ENCODE data around the gene CCDC9. TPM values are rescaled to one million over a fixed set of nuclear protein-coding genes. Genes with fewer than 3 reads are reported as not detected.

CCDC9 gene
- total and polyA plus RNA-seq, 2 of the 13 experiments (the other 11 are each of a cell fraction or from before 2014, with no cell fraction given) = 2.9 to 6.3 TPM

DNA sequence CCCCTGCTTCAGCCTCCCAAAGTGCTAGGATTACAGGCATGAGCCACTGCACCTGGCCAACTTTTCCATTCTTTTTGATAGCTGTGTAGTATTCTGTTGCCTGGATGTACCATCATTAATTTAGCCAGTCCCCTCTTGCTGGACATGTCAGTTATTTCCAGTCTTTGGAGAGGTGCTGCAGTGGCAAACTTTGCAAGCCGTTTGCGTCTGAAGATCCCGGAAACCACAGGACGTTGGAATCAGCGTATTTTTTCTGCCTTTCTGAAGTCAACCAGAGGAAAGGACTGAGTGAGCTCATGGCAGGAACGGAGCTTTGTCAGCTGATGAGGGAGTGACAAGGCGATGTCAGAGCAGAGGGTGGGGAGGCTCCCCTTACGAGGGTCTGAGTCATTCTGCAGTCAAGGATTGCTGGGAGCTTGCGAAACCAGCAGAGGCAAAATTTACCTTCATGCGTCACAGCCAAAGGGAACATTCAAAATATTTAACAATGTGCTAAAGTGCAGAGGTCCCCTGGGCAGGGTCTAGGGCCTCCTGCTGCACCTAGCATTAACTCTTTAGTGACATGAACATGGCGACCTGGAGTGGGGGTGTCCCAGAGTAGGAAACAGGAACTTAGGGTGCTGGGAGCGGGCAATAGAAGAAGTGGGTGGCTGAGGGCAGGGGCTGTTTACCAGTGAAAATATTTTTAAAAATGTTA is 58.9 kb downstream of the CCDC9 start (continued):
- TF ChIP-seq, protein P1, sequence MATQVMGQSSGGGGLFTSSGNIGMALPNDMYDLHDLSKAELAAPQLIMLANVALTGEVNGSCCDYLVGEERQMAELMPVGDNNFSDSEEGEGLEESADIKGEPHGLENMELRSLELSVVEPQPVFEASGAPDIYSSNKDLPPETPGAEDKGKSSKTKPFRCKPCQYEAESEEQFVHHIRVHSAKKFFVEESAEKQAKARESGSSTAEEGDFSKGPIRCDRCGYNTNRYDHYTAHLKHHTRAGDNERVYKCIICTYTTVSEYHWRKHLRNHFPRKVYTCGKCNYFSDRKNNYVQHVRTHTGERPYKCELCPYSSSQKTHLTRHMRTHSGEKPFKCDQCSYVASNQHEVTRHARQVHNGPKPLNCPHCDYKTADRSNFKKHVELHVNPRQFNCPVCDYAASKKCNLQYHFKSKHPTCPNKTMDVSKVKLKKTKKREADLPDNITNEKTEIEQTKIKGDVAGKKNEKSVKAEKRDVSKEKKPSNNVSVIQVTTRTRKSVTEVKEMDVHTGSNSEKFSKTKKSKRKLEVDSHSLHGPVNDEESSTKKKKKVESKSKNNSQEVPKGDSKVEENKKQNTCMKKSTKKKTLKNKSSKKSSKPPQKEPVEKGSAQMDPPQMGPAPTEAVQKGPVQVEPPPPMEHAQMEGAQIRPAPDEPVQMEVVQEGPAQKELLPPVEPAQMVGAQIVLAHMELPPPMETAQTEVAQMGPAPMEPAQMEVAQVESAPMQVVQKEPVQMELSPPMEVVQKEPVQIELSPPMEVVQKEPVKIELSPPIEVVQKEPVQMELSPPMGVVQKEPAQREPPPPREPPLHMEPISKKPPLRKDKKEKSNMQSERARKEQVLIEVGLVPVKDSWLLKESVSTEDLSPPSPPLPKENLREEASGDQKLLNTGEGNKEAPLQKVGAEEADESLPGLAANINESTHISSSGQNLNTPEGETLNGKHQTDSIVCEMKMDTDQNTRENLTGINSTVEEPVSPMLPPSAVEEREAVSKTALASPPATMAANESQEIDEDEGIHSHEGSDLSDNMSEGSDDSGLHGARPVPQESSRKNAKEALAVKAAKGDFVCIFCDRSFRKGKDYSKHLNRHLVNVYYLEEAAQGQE (IDR thresholded peaks at IDR 0.05; ENCODE audit: borderline replicate concordance in 1 of 2, low read depth in 1 of 2, low read length in 2 of 2) = peak in 1 of 2 experiments; percentile 27; a peak in 2 of 4 replicates
- peak; percentile 65 for TF ChIP-seq ISL2 (CRISPR knock-in tag; IDR thresholded peaks at IDR 0.05)
- TF ChIP-seq, protein P2, sequence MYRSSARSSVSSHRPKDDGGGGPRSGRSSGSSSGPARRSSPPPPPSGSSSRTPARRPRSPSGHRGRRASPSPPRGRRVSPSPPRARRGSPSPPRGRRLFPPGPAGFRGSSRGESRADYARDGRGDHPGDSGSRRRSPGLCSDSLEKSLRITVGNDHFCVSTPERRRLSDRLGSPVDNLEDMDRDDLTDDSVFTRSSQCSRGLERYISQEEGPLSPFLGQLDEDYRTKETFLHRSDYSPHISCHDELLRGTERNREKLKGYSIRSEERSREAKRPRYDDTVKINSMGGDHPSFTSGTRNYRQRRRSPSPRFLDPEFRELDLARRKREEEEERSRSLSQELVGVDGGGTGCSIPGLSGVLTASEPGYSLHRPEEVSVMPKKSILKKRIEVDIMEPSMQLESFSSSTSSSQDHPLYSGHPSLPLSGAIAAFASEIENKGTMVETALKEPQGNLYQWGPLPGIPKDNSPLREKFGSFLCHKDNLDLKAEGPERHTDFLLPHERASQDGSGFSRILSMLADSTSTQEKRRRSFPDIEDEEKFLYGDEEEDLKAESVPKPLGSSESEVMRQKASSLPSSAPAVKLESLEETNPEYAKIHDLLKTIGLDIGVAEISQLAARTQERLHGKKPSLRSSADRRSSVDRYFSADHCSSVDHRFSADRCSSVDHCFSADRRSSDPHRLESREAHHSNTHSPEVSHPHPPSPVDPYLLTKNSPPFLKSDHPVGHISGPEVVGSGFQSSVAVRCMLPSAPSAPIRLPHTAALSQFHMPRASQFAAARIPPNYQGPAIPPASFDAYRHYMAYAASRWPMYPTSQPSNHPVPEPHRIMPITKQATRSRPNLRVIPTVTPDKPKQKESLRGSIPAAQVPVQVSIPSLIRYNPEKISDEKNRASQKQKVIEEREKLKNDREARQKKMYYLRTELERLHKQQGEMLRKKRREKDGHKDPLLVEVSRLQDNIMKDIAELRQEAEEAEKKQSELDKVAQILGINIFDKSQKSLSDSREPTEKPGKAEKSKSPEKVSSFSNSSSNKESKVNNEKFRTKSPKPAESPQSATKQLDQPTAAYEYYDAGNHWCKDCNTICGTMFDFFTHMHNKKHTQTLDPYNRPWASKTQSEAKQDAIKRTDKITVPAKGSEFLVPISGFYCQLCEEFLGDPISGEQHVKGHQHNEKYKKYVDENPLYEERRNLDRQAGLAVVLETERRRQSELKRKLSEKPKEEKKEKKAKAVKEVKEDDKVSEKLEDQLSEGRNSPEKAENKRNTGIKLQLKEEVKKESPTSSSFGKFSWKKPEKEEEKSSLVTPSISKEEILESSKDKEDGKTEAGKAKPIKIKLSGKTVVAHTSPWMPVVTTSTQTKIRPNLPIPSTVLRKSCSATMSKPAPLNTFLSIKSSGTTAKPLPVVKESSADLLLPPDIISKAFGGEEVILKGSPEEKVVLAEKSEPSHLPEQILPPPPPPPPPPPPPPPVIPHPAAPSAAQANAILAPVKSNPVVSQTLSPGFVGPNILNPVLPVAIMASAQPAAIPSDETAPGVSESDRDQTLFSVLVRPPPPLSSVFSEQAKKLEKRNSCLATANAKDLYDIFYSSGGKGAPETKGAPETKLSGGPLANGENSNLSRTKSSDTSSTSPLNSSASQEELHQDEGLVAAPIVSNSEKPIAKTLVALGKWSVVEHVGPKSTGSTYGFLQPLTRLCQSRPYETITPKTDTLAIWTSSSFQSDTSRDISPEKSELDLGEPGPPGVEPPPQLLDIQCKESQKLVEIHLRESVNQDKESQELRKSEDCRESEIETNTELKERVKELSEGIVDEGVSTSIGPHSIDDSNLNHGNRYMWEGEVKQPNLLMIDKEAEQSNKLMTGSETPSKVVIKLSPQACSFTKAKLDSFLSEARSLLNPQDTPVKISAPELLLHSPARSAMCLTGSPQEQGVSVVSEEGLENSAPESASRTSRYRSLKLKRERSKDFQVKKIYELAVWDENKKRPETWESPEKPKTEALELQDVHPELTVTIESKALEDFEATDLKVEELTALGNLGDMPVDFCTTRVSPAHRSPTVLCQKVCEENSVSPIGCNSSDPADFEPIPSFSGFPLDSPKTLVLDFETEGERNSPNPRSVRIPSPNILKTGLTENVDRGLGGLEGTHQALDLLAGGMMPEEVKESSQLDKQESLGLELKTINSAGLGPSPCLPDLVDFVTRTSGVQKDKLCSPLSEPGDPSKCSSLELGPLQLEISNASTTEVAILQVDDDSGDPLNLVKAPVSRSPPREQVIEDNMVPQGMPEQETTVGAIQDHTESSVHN (CRISPR knock-in tag; IDR thresholded peaks at IDR 0.05) = no peak
- TF ChIP-seq, protein P3, sequence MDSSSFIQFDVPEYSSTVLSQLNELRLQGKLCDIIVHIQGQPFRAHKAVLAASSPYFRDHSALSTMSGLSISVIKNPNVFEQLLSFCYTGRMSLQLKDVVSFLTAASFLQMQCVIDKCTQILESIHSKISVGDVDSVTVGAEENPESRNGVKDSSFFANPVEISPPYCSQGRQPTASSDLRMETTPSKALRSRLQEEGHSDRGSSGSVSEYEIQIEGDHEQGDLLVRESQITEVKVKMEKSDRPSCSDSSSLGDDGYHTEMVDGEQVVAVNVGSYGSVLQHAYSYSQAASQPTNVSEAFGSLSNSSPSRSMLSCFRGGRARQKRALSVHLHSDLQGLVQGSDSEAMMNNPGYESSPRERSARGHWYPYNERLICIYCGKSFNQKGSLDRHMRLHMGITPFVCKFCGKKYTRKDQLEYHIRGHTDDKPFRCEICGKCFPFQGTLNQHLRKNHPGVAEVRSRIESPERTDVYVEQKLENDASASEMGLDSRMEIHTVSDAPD (CRISPR knock-in tag; IDR thresholded peaks at IDR 0.05) = no peak
- peak; percentile 95 for TF ChIP-seq TBX2 (CRISPR knock-in tag; IDR thresholded peaks at IDR 0.05; ENCODE audit: borderline replicate concordance)
- TF ChIP-seq, protein P4, sequence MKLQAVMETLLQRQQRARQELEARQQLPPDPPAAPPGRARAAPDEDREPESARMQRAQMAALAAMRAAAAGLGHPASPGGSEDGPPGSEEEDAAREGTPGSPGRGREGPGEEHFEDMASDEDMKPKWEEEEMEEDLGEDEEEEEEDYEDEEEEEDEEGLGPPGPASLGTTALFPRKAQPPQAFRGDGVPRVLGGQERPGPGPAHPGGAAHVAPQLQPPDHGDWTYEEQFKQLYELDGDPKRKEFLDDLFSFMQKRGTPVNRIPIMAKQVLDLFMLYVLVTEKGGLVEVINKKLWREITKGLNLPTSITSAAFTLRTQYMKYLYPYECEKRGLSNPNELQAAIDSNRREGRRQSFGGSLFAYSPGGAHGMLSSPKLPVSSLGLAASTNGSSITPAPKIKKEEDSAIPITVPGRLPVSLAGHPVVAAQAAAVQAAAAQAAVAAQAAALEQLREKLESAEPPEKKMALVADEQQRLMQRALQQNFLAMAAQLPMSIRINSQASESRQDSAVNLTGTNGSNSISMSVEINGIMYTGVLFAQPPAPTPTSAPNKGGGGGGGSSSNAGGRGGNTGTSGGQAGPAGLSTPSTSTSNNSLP (IDR thresholded peaks at IDR 0.05; ENCODE audit: low read depth, low read length) = 0 out of 2 replicates have a peak, but pooled peaks have one; percentile 24
- TF ChIP-seq, protein P5, sequence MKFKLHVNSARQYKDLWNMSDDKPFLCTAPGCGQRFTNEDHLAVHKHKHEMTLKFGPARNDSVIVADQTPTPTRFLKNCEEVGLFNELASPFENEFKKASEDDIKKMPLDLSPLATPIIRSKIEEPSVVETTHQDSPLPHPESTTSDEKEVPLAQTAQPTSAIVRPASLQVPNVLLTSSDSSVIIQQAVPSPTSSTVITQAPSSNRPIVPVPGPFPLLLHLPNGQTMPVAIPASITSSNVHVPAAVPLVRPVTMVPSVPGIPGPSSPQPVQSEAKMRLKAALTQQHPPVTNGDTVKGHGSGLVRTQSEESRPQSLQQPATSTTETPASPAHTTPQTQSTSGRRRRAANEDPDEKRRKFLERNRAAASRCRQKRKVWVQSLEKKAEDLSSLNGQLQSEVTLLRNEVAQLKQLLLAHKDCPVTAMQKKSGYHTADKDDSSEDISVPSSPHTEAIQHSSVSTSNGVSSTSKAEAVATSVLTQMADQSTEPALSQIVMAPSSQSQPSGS (CRISPR knock-in tag; IDR thresholded peaks at IDR 0.05) = peak; percentile 96
- peak; percentile 49; the same call in 1 of the 2 replicates for TF ChIP-seq ARNTL (CRISPR knock-in tag; IDR thresholded peaks at IDR 0.05)
- 0 out of 2 replicates have a peak, but pooled peaks have one; percentile 34 for TF ChIP-seq ZSCAN22 (CRISPR knock-in tag; IDR thresholded peaks at IDR 0.05)
- peak; percentile 76 for TF ChIP-seq NR2C2 (CRISPR knock-in tag; IDR thresholded peaks at IDR 0.05; ENCODE audit: borderline replicate concordance)
